Liver (tissue), 9 donors: ENCODE measurements around the gene CALML3. TPM values are rescaled to one million over a fixed set of nuclear protein-coding genes. Genes with fewer than 3 reads are reported as not detected.

Experiments used
- DNase-seq: peaks from one replicate; pipeline ENCODE4 v3.0.0-alpha.2; 2017; ENCODE audit warnings: low spot score
- H3K27ac ChIP-seq, 2 donors: one replicate each; pipeline ENCODE4 v1.7.0; 2013; ENCODE audit warnings: inconsistent platforms in 2 of 2, low read length in 2 of 2, control low read depth in 1 of 2, low read depth in 1 of 2, mild to moderate bottlenecking in 1 of 2
- H3K27me3 ChIP-seq, 4 donors: one replicate each; pipeline versions ENCODE4 v1.6.1 to v1.7.0; 2013; ENCODE audit warnings: low read length in 3 of 4, inconsistent platforms in 1 of 4, mild to moderate bottlenecking in 1 of 4, moderate library complexity in 1 of 4; ENCODE audit not compliant: control insufficient read depth in 4 of 4, insufficient read depth in 4 of 4
- H3K36me3 ChIP-seq, 4 donors: one replicate each; pipeline versions ENCODE4 v1.6.1 to v1.7.0; 2013; ENCODE audit warnings: low read length in 3 of 4, mild to moderate bottlenecking in 3 of 4, low read depth in 1 of 4, moderate library complexity in 1 of 4; ENCODE audit not compliant: control insufficient read depth in 4 of 4, insufficient read depth in 3 of 4
- H3K4me1 ChIP-seq, 4 donors: one replicate each; pipeline versions ENCODE4 v1.6.1 to v1.7.0; 2013; ENCODE audit warnings: low read length in 3 of 4, mild to moderate bottlenecking in 3 of 4, moderate library complexity in 1 of 4; ENCODE audit not compliant: control insufficient read depth in 4 of 4, insufficient read depth in 4 of 4
- H3K4me3 ChIP-seq, 3 donors: one replicate each; pipeline versions ENCODE4 v1.6.1 to v1.7.0; 2013; ENCODE audit warnings: low read length in 3 of 3, control low read depth in 1 of 3, low read depth in 1 of 3, mild to moderate bottlenecking in 1 of 3
- H3K9ac ChIP-seq, 2 donors: one replicate each; pipeline ENCODE4 v1.7.0; 2013; ENCODE audit warnings: low read length in 2 of 2, mild to moderate bottlenecking in 2 of 2, moderate library complexity in 2 of 2, control low read depth in 1 of 2, low read depth in 1 of 2
- H3K9me3 ChIP-seq, 4 donors: one replicate each; pipeline versions ENCODE4 v1.6.1 to v1.7.0; 2013; ENCODE audit warnings: low read length in 3 of 4; ENCODE audit not compliant: control insufficient read depth in 4 of 4
- EGR1 ChIP-seq, 2 donors: IDR thresholded peaks; 2 replicates each; pipeline ENCODE4 v1.6.1; 2016 to 2018; ENCODE audit warnings: antibody characterized with exemption in 2 of 2, low read depth in 2 of 2
- FOXA1 ChIP-seq: IDR thresholded peaks from 2 replicates; pipeline ENCODE4 v1.6.1; 2016; ENCODE audit warnings: antibody characterized with exemption
- FOXA2 ChIP-seq: IDR thresholded peaks from 2 replicates; pipeline ENCODE4 v1.6.1; 2016; ENCODE audit warnings: antibody characterized with exemption
- GABPA ChIP-seq, 2 donors: IDR thresholded peaks in 1 of 2; conservative IDR thresholded peaks in 1 of 2; 2 replicates each; pipeline ENCODE4 v1.6.1; 2016; ENCODE audit warnings: antibody characterized with exemption in 2 of 2, mild to moderate bottlenecking in 1 of 2, moderate library complexity in 1 of 2
- HNF4A ChIP-seq, 2 donors: conservative IDR thresholded peaks; 2 replicates each; pipeline ENCODE4 v1.6.1; 2016; ENCODE audit warnings: antibody characterized with exemption in 2 of 2, mild to moderate bottlenecking in 2 of 2
- HNF4G ChIP-seq: IDR thresholded peaks from 2 replicates; pipeline ENCODE4 v1.6.1; 2016; ENCODE audit warnings: antibody characterized with exemption
- JUND ChIP-seq, 2 donors: IDR thresholded peaks; 2 replicates each; pipeline ENCODE4 v1.6.1; 2016; ENCODE audit warnings: antibody characterized with exemption in 2 of 2
- NR2F2 ChIP-seq: IDR thresholded peaks from 2 replicates; pipeline ENCODE4 v1.6.1; 2016; ENCODE audit warnings: antibody characterized with exemption
- RAD21 ChIP-seq, 2 donors: IDR thresholded peaks; 2 replicates each; pipeline ENCODE4 v1.6.1; 2016; ENCODE audit warnings: antibody characterized with exemption in 2 of 2, mild to moderate bottlenecking in 2 of 2
- RXRA ChIP-seq, 2 donors: IDR thresholded peaks; 2 replicates each; pipeline ENCODE4 v1.6.1; 2017 to 2018; ENCODE audit warnings: antibody characterized with exemption in 2 of 2, mild to moderate bottlenecking in 1 of 2
- SP1 ChIP-seq: IDR thresholded peaks from 2 replicates; pipeline ENCODE4 v1.6.1; 2018; ENCODE audit warnings: antibody characterized with exemption, mild to moderate bottlenecking
- TAF1 ChIP-seq: conservative IDR thresholded peaks from 2 replicates; pipeline ENCODE4 v1.6.1; 2016; ENCODE audit warnings: antibody characterized with exemption, mild to moderate bottlenecking
- YY1 ChIP-seq: IDR thresholded peaks from 2 replicates; pipeline ENCODE4 v1.6.1; 2016; ENCODE audit warnings: antibody characterized with exemption, mild to moderate bottlenecking
- WGBS: extraction: QIAGEN DNeasy Blood & Tissue Kit; methylation state at CpG from one replicate; pipeline ENCODE4 v1.1.7; 2013; 5-methylcytosine and 5-hydroxymethylcytosine counted together
- polyA plus RNA-seq, 2 donors: library from polyadenylated mRNA; stranded (reverse) in 1 of 2; unstranded in 1 of 2; fragments of 200-250 nt in 1 of 2; fragments of >200 nt in 1 of 2; fragmentation: Nextera tagmentation in 1 of 2; extraction: Ambion mirVana in 1 of 2; gene quantifications; one replicate each; pipeline versions ENCODE4 v1.2.1 to v1.2.3, GENCODE V29; 2013 to 2015
- total RNA-seq, 2 donors: library from RNA; depleted of rRNA; stranded (reverse); fragments of >200 nt; gene quantifications; one replicate each; pipeline ENCODE4 v1.2.3, GENCODE V29; 2014
- TF ChIP-seq, protein P1 (sequence below): IDR thresholded peaks from 2 replicates; pipeline ENCODE4 v1.6.1; 2016; ENCODE audit warnings: antibody characterized with exemption, mild to moderate bottlenecking
- TF ChIP-seq, protein P2 (sequence below): fragments of 150-350 bp; IDR thresholded peaks from 2 replicates; pipeline ENCODE4 v1.5.1; 2017; ENCODE audit warnings: improper control_type of control experiment, low read depth, low read length; ENCODE audit not compliant: missing input control
- TF ChIP-seq, protein P3 (sequence below): IDR thresholded peaks from 2 replicates; pipeline ENCODE4 v1.6.1; 2016; ENCODE audit warnings: antibody characterized with exemption
- TF ChIP-seq, protein P4 (sequence below): IDR thresholded peaks from 2 replicates; pipeline ENCODE4 v1.6.1; 2016; ENCODE audit warnings: antibody characterized with exemption
- donor health status: healthy.
- donor health status: healthy.
- donor health status: healthy.
- donor health status: healthy.
- donor health status: healthy.

Gene CALML3
- total and polyA plus RNA-seq, 4 donors: not detected

DNA sequence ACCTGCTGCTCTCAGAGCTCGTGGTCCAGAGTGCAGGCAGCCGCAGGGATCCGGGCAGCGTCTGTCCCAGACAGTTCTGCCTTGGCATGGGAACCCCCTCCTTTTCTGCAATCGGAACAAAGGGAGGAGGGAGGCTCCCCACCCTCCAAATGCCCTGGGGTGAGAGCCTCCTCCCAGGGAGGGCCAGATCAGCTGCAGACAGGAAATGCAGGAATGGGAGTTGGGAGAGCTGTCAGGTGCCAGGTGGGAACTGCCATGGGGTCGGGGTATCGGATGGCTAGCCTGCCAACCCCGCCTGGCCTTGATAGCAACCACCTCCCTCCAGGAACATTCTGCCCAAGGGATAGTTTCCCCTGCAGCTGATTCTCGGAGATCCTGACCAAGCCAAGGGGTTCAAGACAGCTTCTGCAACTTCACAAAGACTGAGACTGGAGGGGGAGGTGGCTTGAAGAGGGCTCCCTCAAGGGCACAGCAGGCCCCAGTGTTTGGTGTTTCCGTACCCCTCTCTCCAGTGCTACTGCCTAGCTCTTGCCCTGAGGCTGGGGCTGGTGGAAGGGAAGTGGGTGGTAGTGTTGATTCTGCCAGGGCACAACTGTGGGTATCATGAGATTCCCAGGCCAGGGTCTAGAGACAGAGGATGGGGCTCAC is 25.1 kb upstream of the CALML3 start, which contains the start of gene CALML5:
Gene CALML5 (minus strand): TSS at position 78 of the 648 bp plus-strand sequence. CDS start 132 bp downstream, outside the sequence.
- H3K27me3 ChIP-seq: no peaks in the 10 kb centered on the region
- no peak within 1 kb of the TSS for H3K4me3 ChIP-seq
- no peak within 1 kb of the TSS for H3K9ac ChIP-seq
- H3K36me3 ChIP-seq: no peaks in the 10 kb centered on the region
- H3K4me1 ChIP-seq: no peaks in the 10 kb centered on the region
- 94% methylated on average over 10 of the region's 10 CpGs for WGBS
- DNase-seq: no peak
- no peak for TF ChIP-seq FOXA2
- TF ChIP-seq EGR1 (IDR thresholded peaks at IDR 0.05; ENCODE audit: low read depth in 2 of 2): no peak
- no peak for TF ChIP-seq YY1
- TF ChIP-seq HNF4G: no peak
- TF ChIP-seq, protein P1, sequence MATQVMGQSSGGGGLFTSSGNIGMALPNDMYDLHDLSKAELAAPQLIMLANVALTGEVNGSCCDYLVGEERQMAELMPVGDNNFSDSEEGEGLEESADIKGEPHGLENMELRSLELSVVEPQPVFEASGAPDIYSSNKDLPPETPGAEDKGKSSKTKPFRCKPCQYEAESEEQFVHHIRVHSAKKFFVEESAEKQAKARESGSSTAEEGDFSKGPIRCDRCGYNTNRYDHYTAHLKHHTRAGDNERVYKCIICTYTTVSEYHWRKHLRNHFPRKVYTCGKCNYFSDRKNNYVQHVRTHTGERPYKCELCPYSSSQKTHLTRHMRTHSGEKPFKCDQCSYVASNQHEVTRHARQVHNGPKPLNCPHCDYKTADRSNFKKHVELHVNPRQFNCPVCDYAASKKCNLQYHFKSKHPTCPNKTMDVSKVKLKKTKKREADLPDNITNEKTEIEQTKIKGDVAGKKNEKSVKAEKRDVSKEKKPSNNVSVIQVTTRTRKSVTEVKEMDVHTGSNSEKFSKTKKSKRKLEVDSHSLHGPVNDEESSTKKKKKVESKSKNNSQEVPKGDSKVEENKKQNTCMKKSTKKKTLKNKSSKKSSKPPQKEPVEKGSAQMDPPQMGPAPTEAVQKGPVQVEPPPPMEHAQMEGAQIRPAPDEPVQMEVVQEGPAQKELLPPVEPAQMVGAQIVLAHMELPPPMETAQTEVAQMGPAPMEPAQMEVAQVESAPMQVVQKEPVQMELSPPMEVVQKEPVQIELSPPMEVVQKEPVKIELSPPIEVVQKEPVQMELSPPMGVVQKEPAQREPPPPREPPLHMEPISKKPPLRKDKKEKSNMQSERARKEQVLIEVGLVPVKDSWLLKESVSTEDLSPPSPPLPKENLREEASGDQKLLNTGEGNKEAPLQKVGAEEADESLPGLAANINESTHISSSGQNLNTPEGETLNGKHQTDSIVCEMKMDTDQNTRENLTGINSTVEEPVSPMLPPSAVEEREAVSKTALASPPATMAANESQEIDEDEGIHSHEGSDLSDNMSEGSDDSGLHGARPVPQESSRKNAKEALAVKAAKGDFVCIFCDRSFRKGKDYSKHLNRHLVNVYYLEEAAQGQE: no peak
- TF ChIP-seq JUND (IDR thresholded peaks at IDR 0.05): no peak
- no peak for TF ChIP-seq NR2F2
- no peak for TF ChIP-seq FOXA1
- no peak for TF ChIP-seq SP1
- TF ChIP-seq GABPA (IDR thresholded peaks at IDR 0.05 in 1 of 2, conservative IDR thresholded peaks at IDR 0.05 in 1 of 2): no peak
- TF ChIP-seq TAF1: no peak
- no peak for TF ChIP-seq HNF4A (conservative IDR thresholded peaks at IDR 0.05)
- TF ChIP-seq RXRA (IDR thresholded peaks at IDR 0.05): no peak
- no peak for TF ChIP-seq RAD21 (IDR thresholded peaks at IDR 0.05)
- TF ChIP-seq, protein P2, sequence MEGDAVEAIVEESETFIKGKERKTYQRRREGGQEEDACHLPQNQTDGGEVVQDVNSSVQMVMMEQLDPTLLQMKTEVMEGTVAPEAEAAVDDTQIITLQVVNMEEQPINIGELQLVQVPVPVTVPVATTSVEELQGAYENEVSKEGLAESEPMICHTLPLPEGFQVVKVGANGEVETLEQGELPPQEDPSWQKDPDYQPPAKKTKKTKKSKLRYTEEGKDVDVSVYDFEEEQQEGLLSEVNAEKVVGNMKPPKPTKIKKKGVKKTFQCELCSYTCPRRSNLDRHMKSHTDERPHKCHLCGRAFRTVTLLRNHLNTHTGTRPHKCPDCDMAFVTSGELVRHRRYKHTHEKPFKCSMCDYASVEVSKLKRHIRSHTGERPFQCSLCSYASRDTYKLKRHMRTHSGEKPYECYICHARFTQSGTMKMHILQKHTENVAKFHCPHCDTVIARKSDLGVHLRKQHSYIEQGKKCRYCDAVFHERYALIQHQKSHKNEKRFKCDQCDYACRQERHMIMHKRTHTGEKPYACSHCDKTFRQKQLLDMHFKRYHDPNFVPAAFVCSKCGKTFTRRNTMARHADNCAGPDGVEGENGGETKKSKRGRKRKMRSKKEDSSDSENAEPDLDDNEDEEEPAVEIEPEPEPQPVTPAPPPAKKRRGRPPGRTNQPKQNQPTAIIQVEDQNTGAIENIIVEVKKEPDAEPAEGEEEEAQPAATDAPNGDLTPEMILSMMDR: no peak
- no peak within 1 kb of the TSS for H3K27ac ChIP-seq
- no peaks in the 10 kb centered on the region for H3K9me3 ChIP-seq

DNA sequence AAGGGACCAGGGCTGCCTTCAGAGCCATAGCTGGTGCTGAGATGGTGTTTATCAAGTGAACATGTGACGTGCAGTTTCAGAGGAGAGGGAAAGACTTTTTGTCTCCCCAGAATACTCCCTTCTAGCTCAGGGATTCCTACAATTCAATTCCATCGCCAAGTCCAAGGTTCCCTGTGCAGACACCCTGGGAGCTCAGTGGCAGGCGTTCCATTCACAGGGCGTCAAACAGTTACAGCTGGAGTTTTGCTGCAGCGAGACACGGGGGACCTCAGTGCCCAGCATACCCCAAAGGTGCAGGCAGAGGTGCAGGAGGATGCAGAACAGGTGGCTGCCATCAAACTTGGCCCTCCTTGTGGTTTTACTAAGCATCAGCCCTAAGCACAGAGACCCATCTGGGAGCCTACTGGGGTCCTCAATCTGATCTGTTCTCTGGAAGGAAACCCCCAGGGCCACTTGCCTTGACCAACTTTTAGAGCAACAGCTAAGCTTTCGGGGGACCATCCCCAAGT is 24.5 kb upstream of the CALML3 start:
- Histone ChIP-seq H3K36me3 (no peaks in the 10 kb centered on the region), H3K9me3 (no peaks in the 10 kb centered on the region), H3K9ac (no peak overlapping the region), H3K4me3 (no peak overlapping the region), H3K4me1 (no peaks in the 10 kb centered on the region), H3K27me3 (no peaks in the 10 kb centered on the region), H3K27ac (no peak overlapping the region)
- WGBS: 94% methylated on average over 7 of the region's 7 CpGs
- DNase-seq: no peak
- TF ChIP-seq FOXA2 (no peak), FOXA1 (no peak), NR2F2 (no peak), TAF1 (no peak), HNF4A (conservative IDR thresholded peaks at IDR 0.05) (no peak), HNF4G (no peak)
- TF ChIP-seq, protein P3, sequence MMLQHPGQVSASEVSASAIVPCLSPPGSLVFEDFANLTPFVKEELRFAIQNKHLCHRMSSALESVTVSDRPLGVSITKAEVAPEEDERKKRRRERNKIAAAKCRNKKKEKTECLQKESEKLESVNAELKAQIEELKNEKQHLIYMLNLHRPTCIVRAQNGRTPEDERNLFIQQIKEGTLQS: no peak
- TF ChIP-seq, protein P4, sequence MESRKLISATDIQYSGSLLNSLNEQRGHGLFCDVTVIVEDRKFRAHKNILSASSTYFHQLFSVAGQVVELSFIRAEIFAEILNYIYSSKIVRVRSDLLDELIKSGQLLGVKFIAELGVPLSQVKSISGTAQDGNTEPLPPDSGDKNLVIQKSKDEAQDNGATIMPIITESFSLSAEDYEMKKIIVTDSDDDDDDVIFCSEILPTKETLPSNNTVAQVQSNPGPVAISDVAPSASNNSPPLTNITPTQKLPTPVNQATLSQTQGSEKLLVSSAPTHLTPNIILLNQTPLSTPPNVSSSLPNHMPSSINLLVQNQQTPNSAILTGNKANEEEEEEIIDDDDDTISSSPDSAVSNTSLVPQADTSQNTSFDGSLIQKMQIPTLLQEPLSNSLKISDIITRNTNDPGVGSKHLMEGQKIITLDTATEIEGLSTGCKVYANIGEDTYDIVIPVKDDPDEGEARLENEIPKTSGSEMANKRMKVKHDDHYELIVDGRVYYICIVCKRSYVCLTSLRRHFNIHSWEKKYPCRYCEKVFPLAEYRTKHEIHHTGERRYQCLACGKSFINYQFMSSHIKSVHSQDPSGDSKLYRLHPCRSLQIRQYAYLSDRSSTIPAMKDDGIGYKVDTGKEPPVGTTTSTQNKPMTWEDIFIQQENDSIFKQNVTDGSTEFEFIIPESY: no peak
- TF ChIP-seq, protein P2: no peak
